HG02763 (cell line): Measurements from ENCODE around the gene CREB3L2.
"Not testable (repeated sequence)": the region's sequence is repeated elsewhere in the genome, so short reads cannot be mapped to it uniquely, and the experiment has no call there.

Experiments used
- ATAC-seq: cut with Tn5 transposase; IDR thresholded peaks from one replicate; pipeline ENCODE4 v1.9.1; 2021; ENCODE audit warnings: mild to moderate bottlenecking, moderate library complexity; ENCODE audit not compliant: unreplicated experiment

The CREB3L2 gene

DNA sequence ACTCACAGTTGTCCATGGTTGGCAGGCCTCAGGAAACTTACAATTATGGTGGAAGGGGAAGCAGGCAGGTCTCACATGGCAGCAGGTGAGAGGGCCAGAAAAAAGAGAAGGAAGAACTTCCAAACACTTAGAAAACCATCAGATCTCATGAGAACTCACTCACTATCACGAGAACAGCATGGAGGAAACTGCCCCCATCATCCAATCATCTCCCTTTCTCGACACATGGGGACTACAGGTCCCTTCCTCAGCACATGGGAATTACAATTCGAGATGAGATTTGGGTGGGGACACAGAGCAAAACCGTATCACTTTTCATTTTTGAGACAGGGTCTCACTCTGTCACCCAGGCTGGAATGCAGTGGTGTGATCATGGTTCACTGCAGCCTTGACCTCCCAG, 12.3 kb upstream of the CREB3L2 start:
- ATAC-seq, result not testable (repeated sequence)

DNA sequence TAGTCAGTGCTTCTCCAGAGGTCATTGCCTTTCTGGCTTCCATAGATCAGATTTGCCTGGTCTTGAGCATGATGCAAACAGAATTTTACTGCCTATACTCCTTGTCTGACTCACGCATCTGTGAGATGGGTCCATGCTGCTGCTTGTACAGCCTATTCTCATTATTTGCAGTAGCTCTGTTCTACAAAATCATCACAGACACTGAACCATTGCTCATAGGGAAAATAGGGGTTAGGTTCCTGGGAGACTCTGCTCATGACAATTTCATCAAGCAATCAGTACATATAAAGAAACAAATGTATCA, 7.4 kb upstream of the CREB3L2 start:
- no peak for ATAC-seq

DNA sequence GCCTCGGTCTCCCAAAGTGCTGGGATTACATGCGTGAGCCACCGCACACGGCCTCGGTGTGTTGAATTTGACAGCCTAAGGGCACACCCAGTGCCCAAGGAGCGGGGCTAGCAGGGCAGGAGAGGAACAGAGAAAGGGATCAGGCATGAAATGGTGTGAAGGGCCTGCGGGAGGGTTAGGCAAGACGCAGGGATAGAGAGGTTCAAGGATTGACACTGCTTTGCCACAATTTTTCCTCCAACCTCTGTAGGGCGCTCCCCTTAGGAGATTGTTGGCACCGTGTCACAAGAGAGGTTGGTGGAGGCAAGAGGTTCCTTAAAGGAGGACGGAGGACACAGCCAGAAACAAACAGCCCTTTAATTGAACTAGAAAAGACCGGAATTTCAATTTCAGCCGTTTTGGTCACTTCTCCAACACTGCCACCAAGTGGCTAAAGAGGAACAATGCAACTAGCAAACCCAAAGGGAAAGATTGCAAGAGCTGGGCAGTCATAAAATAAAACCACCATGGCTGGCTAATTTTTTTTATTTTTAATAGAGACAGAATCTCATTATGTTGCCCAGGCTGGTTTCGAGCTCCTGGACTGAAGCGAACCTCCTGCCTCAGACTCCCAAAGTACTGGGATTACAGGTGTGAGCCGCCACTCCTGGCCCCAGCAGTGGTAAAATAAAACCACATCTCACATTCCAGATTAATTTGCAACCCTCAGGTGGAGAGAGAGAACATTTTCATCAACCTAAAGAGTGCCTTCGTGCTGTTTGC, 6.9 kb upstream of the CREB3L2 start:
- no peak for ATAC-seq

DNA sequence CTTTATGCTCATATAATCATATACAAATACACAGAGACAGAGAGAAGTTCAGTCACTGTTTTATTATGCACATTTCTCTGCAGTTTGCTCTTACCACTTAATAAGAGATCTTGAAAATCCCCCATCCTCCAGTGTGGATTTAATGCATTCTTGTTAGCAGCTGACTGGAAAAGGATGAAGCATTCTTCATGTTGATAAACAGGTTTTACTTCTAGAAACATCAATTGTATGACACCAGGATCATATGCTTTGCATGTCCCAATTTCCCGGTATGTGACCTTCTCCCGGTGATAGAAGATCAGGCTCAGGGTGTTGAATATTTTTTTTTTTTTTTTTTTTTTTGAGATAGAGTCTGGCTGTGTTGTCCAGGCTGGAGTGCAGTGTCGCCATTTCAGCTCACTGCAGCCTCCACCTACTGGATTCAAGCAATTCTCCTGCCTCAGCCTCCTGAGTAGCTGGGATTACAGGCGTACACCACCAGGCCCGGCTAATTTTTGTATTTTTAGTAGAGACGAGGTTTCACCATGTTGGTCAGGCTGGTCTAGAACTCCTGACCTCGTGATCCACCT, 6.2 kb upstream of the CREB3L2 start:
- ATAC-seq, result no peak

DNA sequence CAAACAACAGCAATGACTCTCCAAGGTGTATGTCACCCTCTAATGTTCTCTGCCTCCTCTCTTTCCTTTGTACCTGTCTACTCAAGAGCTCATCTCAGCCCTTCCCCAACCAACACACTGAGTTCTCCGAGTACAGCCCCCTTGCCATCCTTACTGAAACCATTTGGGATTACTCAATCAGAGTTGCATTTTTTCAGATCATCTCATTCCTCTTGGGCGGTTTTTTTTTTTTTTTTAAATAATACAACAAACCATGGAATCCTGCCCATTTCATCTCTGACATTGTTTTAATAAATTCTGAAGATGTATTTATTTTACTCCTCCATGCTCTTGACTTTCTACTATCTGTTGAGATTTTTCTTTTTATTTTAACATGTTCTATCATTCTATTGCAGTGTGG, 4.2 kb upstream of the CREB3L2 start:
- no peak for ATAC-seq

DNA sequence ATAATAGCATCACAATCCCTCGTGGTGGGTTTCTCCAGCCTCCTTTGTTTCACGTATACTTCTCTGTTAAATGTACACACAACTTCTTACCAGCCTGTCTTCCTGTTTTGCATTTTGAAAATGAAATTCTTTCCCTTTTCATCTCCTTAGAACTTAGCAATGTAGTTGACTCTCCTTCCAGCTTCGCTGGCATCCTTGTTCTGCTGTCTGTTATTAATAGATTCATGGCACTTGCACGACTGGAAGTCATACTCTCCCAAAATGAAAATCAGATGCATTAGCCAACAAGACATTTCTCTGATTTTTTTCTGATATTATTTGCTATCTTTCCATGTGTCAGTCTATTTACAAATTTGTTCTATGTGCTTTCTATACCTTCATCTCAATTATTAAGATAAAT, 3.0 kb upstream of the CREB3L2 start:
- no peak for ATAC-seq

DNA sequence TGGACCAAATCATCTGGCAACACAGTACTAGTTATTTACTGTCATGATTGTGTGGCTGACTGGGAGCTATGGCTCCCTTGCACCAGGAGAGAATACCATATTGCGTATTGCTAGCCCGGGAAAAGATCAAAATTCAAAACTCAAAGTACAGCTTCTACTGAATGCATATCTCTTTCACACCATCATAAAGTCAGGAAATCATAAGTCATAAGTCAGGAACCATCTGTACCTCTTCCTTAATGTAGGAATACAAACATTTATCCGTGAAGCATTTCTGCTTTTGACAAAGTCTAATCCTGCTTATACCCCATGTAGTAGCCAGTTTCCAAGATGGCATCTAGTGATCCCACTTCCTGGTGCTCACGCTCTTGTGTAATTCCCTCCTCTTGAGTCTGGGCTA, 2.2 kb upstream of the CREB3L2 start:
- no peak for ATAC-seq

DNA sequence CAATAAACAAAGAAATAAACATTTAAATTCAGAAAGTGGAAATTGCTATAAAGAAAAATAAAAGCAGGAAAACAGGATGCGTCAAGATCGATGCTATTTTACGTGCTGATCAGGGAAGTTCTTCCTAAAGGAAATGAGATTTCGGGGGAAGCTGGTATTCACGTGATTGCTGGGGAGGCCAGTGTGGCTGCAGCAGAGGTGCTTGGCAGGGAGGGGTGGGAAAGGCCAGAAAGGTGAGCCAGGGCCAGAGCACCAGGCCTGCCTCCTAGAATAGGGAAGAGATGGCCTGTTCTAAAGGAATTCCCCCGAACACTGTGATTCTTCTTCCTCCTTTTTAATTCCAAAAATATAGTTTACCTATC, 923 bp upstream of the CREB3L2 start:
- ATAC-seq, result no peak

DNA sequence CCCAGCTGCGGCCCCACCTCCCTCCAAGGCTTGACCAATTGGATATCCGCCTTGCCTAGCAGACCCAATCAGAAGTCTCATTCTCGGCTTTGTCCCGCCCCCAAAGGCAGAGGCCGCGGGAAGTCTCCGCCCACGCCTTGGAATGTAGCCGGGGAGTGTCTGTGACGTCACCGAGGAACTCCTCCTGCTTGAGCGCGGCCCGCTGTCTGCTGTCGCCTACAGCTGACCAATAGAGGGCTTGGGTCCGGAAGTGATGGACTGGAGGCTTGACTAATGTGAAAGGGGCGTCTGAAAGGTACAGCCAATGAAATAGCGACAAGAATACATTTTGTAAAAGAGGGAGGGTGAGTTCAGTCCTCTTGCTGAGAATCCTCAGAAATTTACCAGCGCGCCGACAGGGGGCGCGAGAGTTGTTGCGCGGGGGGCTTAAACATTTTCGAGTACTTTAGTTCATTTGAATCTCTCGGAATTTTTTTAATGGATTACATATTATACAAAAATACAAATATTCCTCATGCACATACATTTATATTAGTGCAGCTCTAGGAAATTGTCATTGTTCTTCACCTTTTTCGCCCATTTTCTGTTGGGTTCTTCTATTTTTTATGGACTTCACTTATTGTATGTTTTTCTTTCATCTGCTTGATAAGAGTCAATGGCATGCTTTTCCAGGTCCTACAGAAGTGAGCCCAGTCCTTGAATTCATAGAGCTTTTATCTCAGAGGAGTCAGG, 376 bp upstream of the CREB3L2 start:
- ATAC-seq, result peak; percentile 96

DNA sequence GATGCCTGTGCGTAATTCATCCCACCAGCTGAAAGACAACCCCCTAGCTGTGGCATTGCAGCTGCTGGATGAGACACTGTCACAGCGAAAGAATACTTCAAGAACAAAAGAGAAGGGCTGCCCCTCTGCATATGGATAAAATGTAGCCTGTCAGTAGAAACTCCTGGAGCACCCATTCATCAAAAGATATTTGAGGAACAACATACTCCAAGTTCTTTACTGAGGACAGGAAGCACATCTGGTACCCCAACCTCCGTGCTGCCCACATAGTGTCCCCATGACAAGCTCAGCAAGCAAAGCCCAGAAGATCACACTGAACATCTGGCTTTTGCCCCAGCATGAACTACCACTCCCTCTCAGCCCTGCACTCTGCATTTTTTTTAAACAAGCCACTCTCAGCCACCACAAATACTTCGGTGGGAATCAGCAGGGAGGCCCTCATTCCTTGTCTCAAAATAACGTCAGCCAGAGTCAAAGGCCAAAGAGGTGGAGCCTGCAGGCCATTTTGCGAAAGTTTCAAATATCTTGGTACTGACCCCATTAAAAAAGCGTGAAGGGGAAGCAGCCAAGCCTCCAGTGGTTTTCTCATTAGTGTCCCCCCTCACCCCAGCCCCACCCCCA, 1.7 kb downstream of the CREB3L2 start:
- no peak for ATAC-seq

DNA sequence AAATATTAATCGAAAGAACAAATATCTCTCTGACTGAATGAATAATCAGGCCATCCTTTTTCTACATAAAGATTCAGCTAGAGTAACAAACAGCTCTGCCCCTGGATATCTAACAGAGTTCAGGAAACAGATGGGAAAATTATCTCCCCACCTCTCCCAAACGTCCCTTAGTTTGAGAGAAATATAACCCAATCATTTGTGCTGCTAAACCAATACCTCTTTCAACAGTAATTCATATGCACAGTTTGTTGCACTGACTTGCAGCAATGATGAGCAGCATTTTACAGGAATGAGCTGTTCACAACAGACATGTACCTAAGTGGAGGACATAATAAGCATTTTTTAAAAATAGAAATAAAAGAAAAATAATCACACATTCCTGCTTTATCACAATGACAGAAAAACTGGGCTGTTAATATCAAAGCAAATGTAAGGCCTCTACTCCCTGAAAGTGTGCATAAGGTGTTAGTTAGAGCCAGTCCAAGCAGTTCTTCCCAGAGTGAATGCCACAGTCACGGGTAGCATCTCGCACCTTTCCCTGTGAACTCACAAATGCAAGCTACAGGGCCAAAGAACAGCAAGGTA, 2.3 kb downstream of the CREB3L2 start:
- no peak for ATAC-seq

DNA sequence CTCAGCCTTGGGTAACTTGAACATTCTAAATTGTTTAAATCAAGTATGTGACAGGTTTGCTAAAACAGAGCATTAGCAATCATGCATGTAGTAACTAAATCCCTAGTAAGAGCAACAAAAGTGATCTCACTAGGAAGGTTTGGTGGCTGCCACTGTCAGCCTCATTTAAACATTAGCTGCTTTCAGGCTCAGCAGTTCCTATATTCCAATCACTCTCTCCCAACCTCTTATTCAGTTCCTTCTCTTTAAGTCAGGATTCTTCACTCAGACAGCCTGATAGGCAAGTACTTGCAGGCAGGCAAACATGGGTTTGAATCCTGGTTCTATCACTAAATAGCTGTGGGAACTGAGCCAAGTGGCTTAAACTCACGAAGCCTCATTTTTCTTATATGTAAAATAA, 3.6 kb downstream of the CREB3L2 start:
- ATAC-seq, result no peak

DNA sequence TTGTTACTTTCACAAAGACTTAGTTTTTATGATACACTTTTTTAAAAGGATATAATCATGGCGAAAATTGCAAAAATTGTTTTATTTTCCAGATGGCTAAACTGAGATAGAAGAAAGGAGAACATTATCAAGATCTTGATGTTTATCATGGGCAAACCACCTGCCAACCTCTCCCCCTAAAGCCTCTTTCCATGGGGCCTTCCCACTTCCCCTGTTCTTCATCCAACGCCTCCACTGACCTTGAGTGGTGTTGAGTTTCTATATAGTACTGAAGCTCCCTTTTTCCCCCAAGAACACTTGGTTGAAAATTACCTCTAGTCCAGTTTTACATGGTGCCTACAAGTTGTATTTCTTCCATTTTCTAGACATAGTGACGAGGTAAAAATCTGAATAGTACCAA, 5.0 kb downstream of the CREB3L2 start:
- ATAC-seq, result no peak

DNA sequence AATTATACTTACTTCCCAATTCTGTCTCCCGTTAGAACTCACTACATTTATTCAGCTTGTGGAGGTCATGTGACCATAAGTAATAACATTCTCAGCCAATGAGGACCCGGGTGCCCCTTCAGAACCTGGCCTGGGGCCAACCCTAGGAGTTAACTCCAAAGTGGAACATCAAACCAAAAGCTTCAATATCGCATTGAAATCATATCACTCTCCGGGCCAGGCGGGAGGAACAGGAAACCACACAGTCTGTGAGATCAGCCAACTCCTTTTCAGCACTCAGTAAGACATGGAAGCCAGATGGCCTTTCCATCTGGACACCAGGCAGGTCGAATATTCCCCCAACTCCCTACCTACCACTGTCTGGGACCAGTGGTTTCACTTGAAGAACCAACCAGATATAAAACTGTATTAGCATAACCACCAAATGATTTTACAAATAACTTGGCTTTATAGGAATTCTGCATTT, 5.5 kb downstream of the CREB3L2 start:
- no peak for ATAC-seq

DNA sequence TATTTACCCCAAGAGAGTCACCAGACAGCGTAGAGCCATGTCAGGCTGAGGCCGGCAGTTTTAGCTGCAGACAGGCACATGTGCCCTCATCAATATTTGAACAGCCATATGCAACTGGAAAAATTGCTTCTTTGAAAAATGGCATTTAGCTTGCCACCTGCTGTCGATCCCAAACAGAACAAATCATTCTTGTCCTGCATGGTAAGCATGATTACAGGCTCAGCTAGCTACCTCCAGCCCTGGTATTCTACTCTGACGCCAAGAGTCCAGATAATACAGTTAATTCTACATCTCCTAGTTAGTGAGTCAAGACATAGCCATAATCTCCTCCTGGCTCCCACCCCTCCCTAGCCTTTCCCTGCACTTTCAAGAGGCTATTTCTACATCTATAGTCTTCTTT, 7.7 kb downstream of the CREB3L2 start:
- no peak for ATAC-seq

DNA sequence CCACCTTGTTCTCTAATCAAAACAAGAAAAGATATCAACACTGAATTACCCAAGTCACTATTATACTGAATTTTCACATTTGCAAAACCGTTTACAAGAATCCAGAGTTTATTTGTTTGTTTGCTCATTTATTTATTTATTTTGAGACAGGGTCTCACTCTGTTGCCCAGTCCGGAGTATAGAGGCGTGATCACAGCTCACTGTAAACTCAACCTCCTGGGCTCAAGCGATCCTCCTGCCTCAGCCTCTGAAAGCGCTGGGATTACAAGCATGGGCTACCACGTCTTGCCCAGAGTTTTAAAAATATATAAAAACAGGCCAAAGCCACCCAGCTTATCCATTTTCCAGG, 8.5 kb downstream of the CREB3L2 start:
- ATAC-seq, result no peak

DNA sequence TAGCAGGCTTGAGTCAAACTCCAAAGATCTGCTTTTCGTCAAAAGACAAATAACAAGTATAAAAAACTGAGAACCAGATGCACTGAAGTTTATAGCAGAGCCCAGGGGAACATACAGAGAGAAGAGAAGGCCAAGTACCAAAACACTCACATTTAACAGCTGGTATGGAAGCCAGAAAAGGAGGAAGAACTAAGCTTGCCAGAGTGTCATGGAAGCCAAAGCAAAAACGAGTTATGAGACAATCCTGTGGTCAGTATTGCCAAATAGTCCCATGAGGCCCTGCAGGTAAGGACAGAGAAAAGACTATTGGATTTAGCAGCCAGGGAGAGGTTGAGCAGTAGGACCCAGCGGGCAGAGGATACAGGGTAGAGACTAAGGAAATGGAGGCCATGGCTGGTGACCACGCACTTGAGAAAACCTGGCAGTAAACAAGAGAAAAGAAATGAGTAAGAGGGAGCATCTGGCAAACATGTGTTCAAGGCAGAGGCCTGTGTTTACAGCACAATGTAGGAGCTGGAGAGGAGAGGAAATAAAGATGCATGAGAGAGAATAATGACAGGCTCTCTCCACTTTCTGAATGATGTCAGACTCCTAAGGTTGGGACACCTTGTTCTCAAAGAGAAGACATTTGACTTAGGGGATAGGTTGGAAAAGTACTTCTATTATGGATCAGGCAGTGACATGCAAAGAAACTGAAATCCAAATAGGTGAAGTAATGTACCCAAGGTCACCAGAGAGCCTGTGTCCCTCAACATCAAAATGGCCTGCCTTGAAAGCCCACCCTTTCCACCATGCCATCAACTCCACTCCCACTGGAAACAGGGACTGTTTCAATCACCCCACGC, 9.1 kb downstream of the CREB3L2 start:
- no peak for ATAC-seq

DNA sequence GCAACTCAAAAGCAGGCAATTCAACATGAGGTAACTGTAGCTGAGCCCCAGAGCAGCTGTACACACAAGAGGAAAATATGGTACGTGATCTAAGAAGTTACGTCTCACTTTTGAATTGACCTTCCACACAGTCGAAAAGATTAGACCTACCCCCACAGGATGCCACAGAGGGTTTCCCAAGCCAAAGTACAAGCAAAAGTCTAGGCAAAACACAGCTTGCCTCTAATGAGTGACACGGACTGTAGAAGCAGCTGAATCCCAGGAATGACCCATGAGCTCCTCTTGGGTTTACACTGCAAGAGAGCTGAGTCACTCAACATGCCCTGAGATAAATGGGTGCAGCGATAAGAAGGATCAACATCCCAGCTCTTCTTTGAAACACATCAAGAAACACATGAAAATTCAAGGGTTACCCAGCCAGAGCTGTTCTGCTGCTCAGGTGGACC, 9.8 kb downstream of the CREB3L2 start:
- ATAC-seq, result no peak

DNA sequence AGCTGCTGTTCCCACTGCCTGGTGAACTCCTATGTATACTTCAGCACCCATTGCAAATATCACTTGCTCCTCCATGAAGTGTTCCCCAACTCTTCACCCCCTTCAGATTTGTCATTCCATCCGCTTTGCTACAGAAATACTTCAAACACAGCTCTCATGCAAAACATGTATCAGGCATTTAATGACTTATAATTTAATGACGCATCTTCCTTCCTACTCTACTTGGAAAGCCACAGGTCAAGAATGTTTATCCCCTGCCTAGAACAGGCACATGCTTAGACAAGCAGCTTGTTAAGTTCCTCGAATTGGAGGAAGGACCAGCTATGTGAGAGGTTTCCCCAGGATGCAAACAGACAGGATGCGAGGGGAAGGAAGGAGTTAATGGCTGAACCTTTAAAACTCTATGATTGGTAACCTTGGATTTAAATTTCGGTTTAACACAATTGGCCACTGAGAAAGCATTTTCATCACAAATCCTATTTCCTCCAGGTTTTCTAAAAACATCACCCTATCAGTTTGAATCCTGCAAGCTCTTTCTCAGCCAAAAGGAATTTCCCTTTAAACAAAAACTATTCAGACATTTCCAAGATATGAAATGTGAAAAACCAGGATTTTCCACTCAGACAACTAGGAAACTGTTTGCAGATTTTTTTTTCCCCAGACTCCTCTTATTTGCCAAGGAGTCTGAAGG, 11.5 kb downstream of the CREB3L2 start:
- ATAC-seq, result no peak

DNA sequence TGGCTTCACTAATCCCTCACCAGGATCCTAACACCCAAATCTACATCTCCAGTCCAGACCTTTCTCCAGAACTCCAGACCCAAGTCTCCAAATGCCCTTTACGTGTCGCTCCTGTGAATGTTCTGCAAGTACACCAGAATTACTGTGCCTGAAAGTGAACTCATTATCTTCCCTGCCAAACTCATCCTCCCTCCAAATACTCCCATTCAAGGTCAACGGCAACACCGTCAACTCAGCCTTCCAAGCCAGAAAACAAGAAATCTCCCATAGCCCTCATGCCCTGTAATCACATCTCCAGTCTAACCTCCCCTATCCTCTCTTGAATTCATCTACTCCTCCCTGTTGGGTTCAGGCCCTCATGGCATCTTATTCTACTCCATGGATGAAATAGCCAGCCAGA, 12.3 kb downstream of the CREB3L2 start:
- ATAC-seq, result no peak
